PC-9 (cell line): ENCODE data around the gene KLF17. TPM values are rescaled to one million over a fixed set of nuclear protein-coding genes. Genes with fewer than 3 reads are reported as not detected.

Experiments used
- BruUV-seq: library from RNA; stranded (reverse); fragments of 400-500 nt; replicated peaks from 2 replicates; lab custom pipeline; 2021; lab: Mats Ljungman, UMichigan
- CTCF ChIA-PET: fragments of 300-600 bp; sonication (Branson Sonifier 250); formaldehyde crosslinking; loops from one replicate; lab custom pipeline; 2022; ENCODE audit warnings: antibody characterized with exemption; lab: Charles Lee
- POLR2A ChIA-PET: fragments of 300-600 bp; sonication (Branson Sonifier 250); formaldehyde crosslinking; loops from one replicate; lab custom pipeline; 2022; ENCODE audit warnings: antibody characterized with exemption; ENCODE audit not compliant: unreplicated experiment; lab: Charles Lee
- DNase-seq, 2 experiments: peaks; one replicate each; pipeline versions ENCODE4 v3.0.0 to v3.0.0-alpha.2; 2015 to 2022; ENCODE audit warnings: mixed read lengths in 1 of 2
- H2AFZ ChIP-seq: fragments of 200-600 bp; sonication (generic); 2 replicates; pipeline ENCODE4 v1.8.1; 2017; ENCODE audit warnings: antibody characterized with exemption
- H3F3A ChIP-seq: fragments of 200-600 bp; sonication (generic); 2 replicates; pipeline ENCODE4 v1.8.1; 2017; ENCODE audit warnings: antibody characterized with exemption, mild to moderate bottlenecking, low read depth; ENCODE audit not compliant: insufficient read depth
- H3K27ac ChIP-seq: fragments of 200-600 bp; sonication (generic); 2 replicates; pipeline ENCODE4 v1.6.1; 2016; ENCODE audit warnings: mixed run types
- H3K27me3 ChIP-seq: fragments of 200-600 bp; sonication (generic); 2 replicates; pipeline ENCODE4 v1.6.1; 2016; ENCODE audit warnings: low read depth, mixed run types; ENCODE audit not compliant: insufficient read depth
- H3K36me3 ChIP-seq: fragments of 200-600 bp; sonication (generic); 2 replicates; pipeline ENCODE4 v1.6.1; 2016; ENCODE audit warnings: low read depth, mixed run types
- H3K4me1 ChIP-seq: fragments of 200-600 bp; sonication (generic); replicated peaks from 2 replicates; pipeline ENCODE4 v1.6.1; 2016; ENCODE audit warnings: mixed run types; ENCODE audit not compliant: insufficient read depth
- H3K4me2 ChIP-seq: fragments of 200-600 bp; sonication (generic); 2 replicates; pipeline ENCODE4 v1.6.1; 2017; ENCODE audit warnings: mixed run types
- H3K4me3 ChIP-seq: fragments of 200-600 bp; sonication (generic); 2 replicates; pipeline ENCODE4 v1.6.1; 2016; ENCODE audit warnings: mixed run types
- H3K79me2 ChIP-seq: fragments of 200-600 bp; sonication (generic); 2 replicates; pipeline ENCODE4 v1.6.1; 2017; ENCODE audit warnings: low read depth, mixed run types
- H3K9me2 ChIP-seq: fragments of 200-600 bp; sonication (generic); 2 replicates; pipeline ENCODE4 v1.8.1; 2017; ENCODE audit warnings: mild to moderate bottlenecking; ENCODE audit not compliant: insufficient read depth
- H3K9me3 ChIP-seq: fragments of 200-600 bp; sonication (generic); 2 replicates; pipeline ENCODE4 v1.8.1; 2016; ENCODE audit warnings: low read depth; ENCODE audit not compliant: insufficient read depth
- H4K20me1 ChIP-seq: fragments of 200-600 bp; sonication (generic); 2 replicates; pipeline ENCODE4 v1.8.1; 2017; ENCODE audit not compliant: insufficient read depth
- EZH2 ChIP-seq: fragments of 200-600 bp; sonication (generic); IDR thresholded peaks from 2 replicates; pipeline ENCODE4 v1.8.0; 2017; ENCODE audit warnings: antibody characterized with exemption, low read depth
- intact Hi-C: fragments of 100-400 bp; cut with micrococcal nuclease; formaldehyde crosslinking; loops from one replicate; pipeline ENCODE4 v1.10.0; 2022; ENCODE audit not compliant: unreplicated experiment
- total RNA-seq: library from RNA; stranded (reverse); gene quantifications from 2 replicates; pipeline ENCODE4 v1.2.3, GENCODE V29; 2021
- TF ChIP-seq, protein P1 (sequence below): fragments of 200-600 bp; sonication (generic); conservative IDR thresholded peaks from 2 replicates; pipeline ENCODE4 v1.6.1; 2017; ENCODE audit warnings: mixed run types, antibody characterized with exemption, mild to moderate bottlenecking, moderate library complexity

The KLF17 gene
- total RNA-seq, 1 experiment from 2014 or later: not detected

GRCh38 chr1:44089371-44090048 is 29.1 kb upstream of the KLF17 start:
- Histone ChIP-seq H3K36me3 (no peaks in the 10 kb centered on the region), H4K20me1 (no peaks in the 10 kb centered on the region), H3F3A (peaks cover 12% of the 10 kb centered on the region; the same call in 1 of the 2 replicates), H3K9me3 (no peaks in the 10 kb centered on the region), H3K27me3 (no peaks in the 10 kb centered on the region), H2AFZ (no peak overlapping the region), H3K4me1 (peaks cover 7% of the 10 kb centered on the region; the same call in 1 of the 2 replicates), H3K4me3 (no peak overlapping the region), H3K79me2 (no peaks in the 10 kb centered on the region), H3K4me2 (no peak overlapping the region), H3K27ac (no peak overlapping the region), H3K9me2 (no peaks in the 10 kb centered on the region)
- CTCF ChIA-PET: no interaction called here
- BruUV-seq: no TSS peak
- intact Hi-C loops: loop anchor here (5.0 to 10.0 kb wide), 2 partner anchors 238 to 505 kb away; no protein-coding TSS in a partner anchor
- no peak for TF ChIP-seq EZH2
- TF ChIP-seq, protein P1, sequence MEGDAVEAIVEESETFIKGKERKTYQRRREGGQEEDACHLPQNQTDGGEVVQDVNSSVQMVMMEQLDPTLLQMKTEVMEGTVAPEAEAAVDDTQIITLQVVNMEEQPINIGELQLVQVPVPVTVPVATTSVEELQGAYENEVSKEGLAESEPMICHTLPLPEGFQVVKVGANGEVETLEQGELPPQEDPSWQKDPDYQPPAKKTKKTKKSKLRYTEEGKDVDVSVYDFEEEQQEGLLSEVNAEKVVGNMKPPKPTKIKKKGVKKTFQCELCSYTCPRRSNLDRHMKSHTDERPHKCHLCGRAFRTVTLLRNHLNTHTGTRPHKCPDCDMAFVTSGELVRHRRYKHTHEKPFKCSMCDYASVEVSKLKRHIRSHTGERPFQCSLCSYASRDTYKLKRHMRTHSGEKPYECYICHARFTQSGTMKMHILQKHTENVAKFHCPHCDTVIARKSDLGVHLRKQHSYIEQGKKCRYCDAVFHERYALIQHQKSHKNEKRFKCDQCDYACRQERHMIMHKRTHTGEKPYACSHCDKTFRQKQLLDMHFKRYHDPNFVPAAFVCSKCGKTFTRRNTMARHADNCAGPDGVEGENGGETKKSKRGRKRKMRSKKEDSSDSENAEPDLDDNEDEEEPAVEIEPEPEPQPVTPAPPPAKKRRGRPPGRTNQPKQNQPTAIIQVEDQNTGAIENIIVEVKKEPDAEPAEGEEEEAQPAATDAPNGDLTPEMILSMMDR: no peak
- POLR2A ChIA-PET: interaction anchor here (0.5 to 0.7 kb wide), 2 partner anchors 479 to 547 kb away, joined by 4 read pairs; no protein-coding TSS in a partner anchor
- peak in 1 of 2 experiments; percentile 12 for DNase-seq

DNA sequence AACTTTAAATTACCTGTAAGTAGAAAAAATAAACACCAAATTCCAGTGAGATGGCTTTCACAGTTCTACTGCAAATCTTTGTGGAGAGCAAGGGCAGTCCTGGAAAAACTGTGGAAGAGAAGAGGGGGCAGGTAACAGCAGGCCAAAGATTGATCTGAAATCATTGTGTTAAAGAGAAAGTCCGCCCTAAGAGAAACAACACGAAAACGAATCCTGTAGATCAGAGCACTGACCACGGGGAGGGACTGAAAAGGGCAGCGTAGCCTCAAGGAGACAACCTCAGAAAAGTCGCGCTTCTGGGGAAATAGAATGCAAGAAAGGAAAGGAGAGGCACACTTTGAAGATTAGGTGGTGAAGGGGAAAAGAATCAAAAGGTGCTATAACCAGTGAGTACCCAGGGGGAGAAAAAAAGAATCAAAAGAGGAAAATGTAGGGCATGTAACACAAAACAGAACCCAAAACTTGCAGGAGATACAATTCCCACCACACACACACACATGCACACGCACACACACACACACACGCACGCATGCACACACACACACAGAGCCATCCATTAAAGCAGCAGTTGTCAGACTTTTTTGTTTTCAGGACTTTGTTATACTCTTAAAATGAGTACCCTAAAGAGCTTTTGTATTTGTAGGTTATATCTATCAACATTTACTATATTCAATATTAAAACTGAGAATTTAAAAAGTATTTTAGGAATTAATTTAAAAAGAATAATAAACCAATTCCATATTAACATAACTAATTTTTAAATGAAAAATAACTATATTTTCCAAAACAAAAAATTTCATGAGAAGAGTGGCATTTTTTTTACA is 28.0 kb upstream of the KLF17 start:
- Histone ChIP-seq H3K79me2 (no peaks in the 10 kb centered on the region), H3K27ac (no peak overlapping the region), H3K4me1 (0 out of 2 replicates have a peak, but pooled peaks cover under 1% of the 10 kb centered on the region), H3K4me3 (no peak overlapping the region), H3K9me2 (no peaks in the 10 kb centered on the region), H3K9me3 (no peaks in the 10 kb centered on the region), H4K20me1 (no peaks in the 10 kb centered on the region), H3F3A (peaks cover 12% of the 10 kb centered on the region; the same call in 1 of the 2 replicates), H3K36me3 (no peaks in the 10 kb centered on the region), H3K4me2 (no peak overlapping the region), H3K27me3 (no peaks in the 10 kb centered on the region), H2AFZ (no peak overlapping the region)
- ChIA-PET POLR2A (no interaction called here), CTCF (interaction anchor here (0.5 kb wide), 1 partner anchor 622 kb away, joined by 3 read pairs; no protein-coding TSS in a partner anchor)
- DNase-seq: no peak
- intact Hi-C loops: loop anchor here (5.0 to 10.0 kb wide), 2 partner anchors 237 to 504 kb away; no protein-coding TSS in a partner anchor
- BruUV-seq: no TSS peak
- TF ChIP-seq, protein P1: no peak
- no peak for TF ChIP-seq EZH2

GRCh38 chr1:44094047-44094446 is 24.6 kb upstream of the KLF17 start:
- TF ChIP-seq, protein P1: no peak
- no peak for TF ChIP-seq EZH2
- POLR2A ChIA-PET: no interaction called here
- intact Hi-C loops: loop anchor here (5.0 to 10.0 kb wide), 2 partner anchors 233 to 501 kb away; no protein-coding TSS in a partner anchor
- Histone ChIP-seq H3K27me3 (no peaks in the 10 kb centered on the region), H3K9me3 (no peaks in the 10 kb centered on the region), H3F3A (peaks cover 6% of the 10 kb centered on the region; the same call in 1 of the 2 replicates), H3K4me2 (no peak overlapping the region), H4K20me1 (no peaks in the 10 kb centered on the region), H3K9me2 (no peaks in the 10 kb centered on the region), H3K4me1 (no peaks in the 10 kb centered on the region), H3K36me3 (no peaks in the 10 kb centered on the region), H2AFZ (no peak overlapping the region), H3K79me2 (no peaks in the 10 kb centered on the region), H3K27ac (no peak overlapping the region), H3K4me3 (no peak overlapping the region)
- CTCF ChIA-PET: interaction anchor here (0.7 kb wide), 1 partner anchor 1256 kb away, joined by 4 read pairs; no protein-coding TSS in a partner anchor
- BruUV-seq: no TSS peak
- DNase-seq: no peak
